SK-N-MC (cell line): Measurements from ENCODE around the gene POLR1G.
A peak's percentile ranks its signal among the peaks of the same experiment; 100 is the strongest.

Experiments
- DNase-seq: peaks from one replicate; pipeline ENCODE4 v3.0.0-alpha.2; 2011; ENCODE audit warnings: low read depth, low spot score
- H3K27ac ChIP-seq: fragments of 200-600 bp; sonication (generic); 2 replicates; pipeline ENCODE4 v1.5.1; 2016; ENCODE audit warnings: mixed run types
- H3K36me3 ChIP-seq: fragments of 200-600 bp; sonication (generic); 2 replicates; pipeline ENCODE4 v1.6.1; 2017; ENCODE audit warnings: antibody characterized with exemption, low read length, mixed read lengths; ENCODE audit not compliant: insufficient read depth
- H3K4me3 ChIP-seq: fragments of 200-600 bp; sonication (generic); 2 replicates; pipeline ENCODE4 v1.5.1; 2016
- H3K9ac ChIP-seq: fragments of 200-600 bp; sonication (generic); 2 replicates; pipeline ENCODE4 v1.8.0; 2017; ENCODE audit warnings: mixed run types, mixed read lengths; ENCODE audit not compliant: insufficient read length
- H3K9me3 ChIP-seq: fragments of 200-600 bp; sonication (generic); 2 replicates; pipeline ENCODE4 v1.6.1; 2017; ENCODE audit warnings: low read depth, mild to moderate bottlenecking, antibody characterized with exemption, low read length, moderate library complexity, mixed read lengths
- EZH2 ChIP-seq: fragments of 200-600 bp; sonication (generic); IDR thresholded peaks from one replicate; pipeline ENCODE4 v1.6.1; 2017; ENCODE audit warnings: antibody characterized with exemption
- FOXP2 ChIP-seq: optimal IDR thresholded peaks from 2 replicates; pipeline ENCODE3; 2011; ENCODE audit warnings: mild to moderate bottlenecking, moderate library complexity; ENCODE audit not compliant: insufficient read depth; ENCODE audit errors: extremely low read length, control extremely low read depth
- POLR2AphosphoS5 ChIP-seq: IDR thresholded peaks from 2 replicates; pipeline ENCODE4 v1.6.1; 2012; ENCODE audit warnings: mild to moderate bottlenecking, low read depth, low read length, borderline replicate concordance

Gene POLR1G

GRCh38 chr19:45439190-45439568, 32.7 kb downstream of the POLR1G start:
- Histone ChIP-seq H3K27ac (no peak overlapping the region), H3K4me3 (peak overlapping the region; percentile 89), H3K9me3 (no peaks in the 10 kb centered on the region), H3K36me3 (no peaks in the 10 kb centered on the region), H3K9ac (peak overlapping the region; percentile 78)
- TF ChIP-seq POLR2AphosphoS5, result no peak
- no peak for TF ChIP-seq EZH2
- no peak for TF ChIP-seq FOXP2
- DNase-seq, result no peak

GRCh38 chr19:45439569-45440258, 33.3 kb downstream of the POLR1G start:
- peak overlapping the region; percentile 13; the same call in 1 of the 2 replicates for H3K27ac ChIP-seq
- H3K9me3 ChIP-seq, result no peaks in the 10 kb centered on the region
- TF ChIP-seq EZH2, result no peak
- H3K36me3 ChIP-seq, result no peaks in the 10 kb centered on the region
- H3K4me3 ChIP-seq, result peak overlapping the region; percentile 89
- no peak for DNase-seq
- peak overlapping the region; percentile 78 for H3K9ac ChIP-seq

- H3K9ac ChIP-seq, result no peak overlapping the region
- no peaks in the 10 kb centered on the region for H3K36me3 ChIP-seq
- no peaks in the 10 kb centered on the region for H3K9me3 ChIP-seq
- no peak overlapping the region for H3K27ac ChIP-seq
- H3K4me3 ChIP-seq, result peak overlapping the region; percentile 89
- DNase-seq, result no peak
- TF ChIP-seq FOXP2 (no peak), EZH2 (no peak), POLR2AphosphoS5 (no peak)
Observed at GRCh38 chr19:45440259-45440638, 33.8 kb downstream of the POLR1G start.

- no peak for TF ChIP-seq FOXP2
- no peak for TF ChIP-seq EZH2
- no peak for TF ChIP-seq POLR2AphosphoS5
- H3K4me3 ChIP-seq, result no peak overlapping the region
- DNase-seq, result no peak
- no peaks in the 10 kb centered on the region for H3K9me3 ChIP-seq
- no peak overlapping the region for H3K9ac ChIP-seq
- H3K27ac ChIP-seq, result no peak overlapping the region
- H3K36me3 ChIP-seq, result no peaks in the 10 kb centered on the region
Observed at GRCh38 chr19:45440873-45441654, 34.6 kb downstream of the POLR1G start.

GRCh38 chr19:45442408-45442777, 35.9 kb downstream of the POLR1G start:
- no peak overlapping the region for H3K27ac ChIP-seq

GRCh38 chr19:45442778-45443461, 36.5 kb downstream of the POLR1G start:
- Histone ChIP-seq H3K27ac (no peak overlapping the region), H3K4me3 (peak overlapping the region; percentile 77), H3K36me3 (no peaks in the 10 kb centered on the region), H3K9ac (peak overlapping the region; percentile 33), H3K9me3 (no peaks in the 10 kb centered on the region)
- no peak for DNase-seq
- TF ChIP-seq POLR2AphosphoS5 (no peak), EZH2 (no peak), FOXP2 (no peak)

More at GRCh38 chr19:45442408-45442777, 35.9 kb downstream of the POLR1G start:
- H3K9ac ChIP-seq, result no peak overlapping the region
- TF ChIP-seq FOXP2, result no peak
- no peak for TF ChIP-seq EZH2
- no peak for TF ChIP-seq POLR2AphosphoS5
- H3K4me3 ChIP-seq, result no peak overlapping the region
- no peak for DNase-seq
- no peaks in the 10 kb centered on the region for H3K36me3 ChIP-seq
- no peaks in the 10 kb centered on the region for H3K9me3 ChIP-seq

GRCh38 chr19:45443462-45444317, 37.2 kb downstream of the POLR1G start:
- TF ChIP-seq EZH2 (no peak), FOXP2 (no peak), POLR2AphosphoS5 (peak; percentile 44; the same call in 1 of the 2 replicates)
- no peak overlapping the region for H3K9ac ChIP-seq
- H3K4me3 ChIP-seq, result peak overlapping the region; percentile 77
- no peaks in the 10 kb centered on the region for H3K36me3 ChIP-seq
- DNase-seq, result no peak
- no peak overlapping the region for H3K27ac ChIP-seq
- H3K9me3 ChIP-seq, result no peaks in the 10 kb centered on the region
